H1 (cell line): ENCODE measurements around the gene FBXO46. TPM values are rescaled to one million over a fixed set of nuclear protein-coding genes. Genes with fewer than 3 reads are reported as not detected.

ENCODE experiments used
- ASH2L ChIP-seq: fragments of 200-600, 300-600 bp; sonication (generic); IDR thresholded peaks from one replicate; pipeline ENCODE4 v1.7.1; 2017; ENCODE audit warnings: low read length
- BACH1 ChIP-seq: IDR thresholded peaks from 2 replicates; pipeline ENCODE4 v1.6.1; 2012; ENCODE audit warnings: low read length, improper control_type of control experiment
- BRCA1 ChIP-seq: IDR thresholded peaks from 2 replicates; pipeline ENCODE4 v1.6.1; 2012; ENCODE audit warnings: low read depth, low read length, improper control_type of control experiment
- CBX8 ChIP-seq: fragments of 300-800, 300-1000 bp; sonication (generic); IDR thresholded peaks from 2 replicates; pipeline ENCODE4 v1.7.1; 2016; ENCODE audit warnings: low read depth, low read length, borderline replicate concordance
- CHD2 ChIP-seq: IDR thresholded peaks from 2 replicates; pipeline ENCODE4 v1.6.1; 2012; ENCODE audit warnings: low read length, improper control_type of control experiment
- CTCF ChIP-seq, 3 experiments: IDR thresholded peaks; 1 replicate in 2 of 3; 2 replicates in 1 of 3; pipeline versions ENCODE4 v1.5.1 to v1.6.1; 2011; ENCODE audit warnings: low read length in 3 of 3, mild to moderate bottlenecking in 3 of 3, inconsistent platforms in 2 of 3, low read depth in 1 of 3, moderate library complexity in 1 of 3; ENCODE audit not compliant: insufficient read depth in 1 of 3; ENCODE audit errors: control extremely low read depth in 1 of 3
- EP300 ChIP-seq, 2 experiments: IDR thresholded peaks; 1 replicate in 1 of 2; 2 replicates in 1 of 2; pipeline ENCODE4 v1.6.1; 2011 to 2012; ENCODE audit warnings: low read depth in 2 of 2, low read length in 2 of 2, mild to moderate bottlenecking in 2 of 2, borderline replicate concordance in 1 of 2, inconsistent platforms in 1 of 2, moderate library complexity in 1 of 2
- GABPA ChIP-seq: IDR thresholded peaks from 2 replicates; pipeline ENCODE4 v1.6.1; 2011; ENCODE audit warnings: mild to moderate bottlenecking, low read length, moderate library complexity, borderline replicate concordance; ENCODE audit not compliant: insufficient read depth
- JUN ChIP-seq: IDR thresholded peaks from 2 replicates; pipeline ENCODE4 v1.6.1; 2011; ENCODE audit warnings: low read depth, mild to moderate bottlenecking, improper control_type of control experiment, low read length
- KDM4A ChIP-seq: IDR thresholded peaks from one replicate; pipeline ENCODE4 v1.7.1; 2012; ENCODE audit warnings: low read depth, mild to moderate bottlenecking, moderate library complexity, low read length, inconsistent platforms; ENCODE audit not compliant: severe bottlenecking
- KDM5A ChIP-seq: fragments of 200-600 bp; IDR thresholded peaks from 2 replicates; pipeline ENCODE4 v1.7.1; 2012; ENCODE audit warnings: mild to moderate bottlenecking, low read length, inconsistent platforms, mixed read lengths
- NANOG ChIP-seq: IDR thresholded peaks from 2 replicates; pipeline ENCODE4 v1.6.1; 2011; ENCODE audit warnings: low read length, low read depth, mild to moderate bottlenecking, inconsistent platforms; ENCODE audit not compliant: insufficient read depth, poor library complexity, severe bottlenecking
- POLR2A ChIP-seq, 2 experiments: IDR thresholded peaks; 1 replicate in 1 of 2; 2 replicates in 1 of 2; pipeline ENCODE4 v1.6.1; 2011; ENCODE audit warnings: low read depth in 2 of 2, low read length in 2 of 2, mild to moderate bottlenecking in 2 of 2; ENCODE audit errors: control extremely low read depth in 1 of 2
- RFX5 ChIP-seq: IDR thresholded peaks from 2 replicates; pipeline ENCODE4 v1.6.1; 2011; ENCODE audit warnings: low read depth, low read length, improper control_type of control experiment, borderline replicate concordance
- RNF2 ChIP-seq: fragments of 200-900, 300-1000 bp; sonication (generic); IDR thresholded peaks from 2 replicates; pipeline ENCODE4 v1.7.1; 2016; ENCODE audit warnings: borderline replicate concordance, low read depth, mild to moderate bottlenecking, antibody characterized with exemption, low read length; ENCODE audit not compliant: poor library complexity, severe bottlenecking; ENCODE audit errors: missing control alignments
- TAF7 ChIP-seq: optimal IDR thresholded peaks from 2 replicates; pipeline ENCODE3; 2011; ENCODE audit warnings: low read depth, mild to moderate bottlenecking, inconsistent platforms, low read length, moderate library complexity, borderline replicate concordance
- TCF12 ChIP-seq: IDR thresholded peaks from 2 replicates; pipeline ENCODE4 v1.6.1; 2011; ENCODE audit warnings: low read depth, mild to moderate bottlenecking, low read length
- polyA plus RNA-seq, 7 experiments: library from polyadenylated mRNA; depleted of rRNA in 3 of 7; stranded (reverse) in 5 of 7; unstranded in 2 of 7; fragments of >200 nt in 5 of 7; fragments of 200-250 nt in 2 of 7; gene quantifications; 1 replicate in 5 of 7; 2 replicates in 1 of 7; 4 replicates in 1 of 7; pipeline versions ENCODE4 v1.2.1 to v1.2.3, GENCODE V29; 2011 to 2013; ENCODE audit warnings: missing spikeins in 2 of 7, mixed read lengths in 2 of 7
- total RNA-seq: library from RNA; stranded (reverse); fragmentation: NEBNext Ultra II Directional; extraction: Animal tissue kit (Norgen Biotek cat#: 25700); gene quantifications from 2 replicates; pipeline ENCODE4 v1.2.1, GENCODE V29; 2021
- TF ChIP-seq, protein P1 (sequence below): IDR thresholded peaks from 2 replicates; pipeline ENCODE4 v1.6.1; 2012; ENCODE audit warnings: inconsistent platforms
- TF ChIP-seq, protein P2 (sequence below): IDR thresholded peaks from 2 replicates; pipeline ENCODE4 v1.6.1; 2011; ENCODE audit warnings: low read depth, mild to moderate bottlenecking, low read length; ENCODE audit not compliant: insufficient read depth

FBXO46 gene
- total and polyA plus RNA-seq, 2 of the 8 experiments (the other 6 are each of a cell fraction or from before 2014, with no cell fraction given) = 11.2 to 38.9 TPM

- TF ChIP-seq, protein P1, sequence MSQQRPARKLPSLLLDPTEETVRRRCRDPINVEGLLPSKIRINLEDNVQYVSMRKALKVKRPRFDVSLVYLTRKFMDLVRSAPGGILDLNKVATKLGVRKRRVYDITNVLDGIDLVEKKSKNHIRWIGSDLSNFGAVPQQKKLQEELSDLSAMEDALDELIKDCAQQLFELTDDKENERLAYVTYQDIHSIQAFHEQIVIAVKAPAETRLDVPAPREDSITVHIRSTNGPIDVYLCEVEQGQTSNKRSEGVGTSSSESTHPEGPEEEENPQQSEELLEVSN = no peak
- no peak for TF ChIP-seq ASH2L
- no peak for TF ChIP-seq BRCA1
- TF ChIP-seq TAF7 = peak; percentile 75
- peak; percentile 65 to 82 (median 78) for TF ChIP-seq CTCF (IDR thresholded peaks at IDR 0.05; ENCODE audit: control extremely low read depth in 1 of 3, insufficient read depth in 1 of 3, low read depth in 1 of 3, low read length in 3 of 3)
- no peak for TF ChIP-seq RNF2
- no peak for TF ChIP-seq KDM5A
- TF ChIP-seq CHD2 = peak; percentile 77
- TF ChIP-seq JUN = no peak
- TF ChIP-seq, protein P2, sequence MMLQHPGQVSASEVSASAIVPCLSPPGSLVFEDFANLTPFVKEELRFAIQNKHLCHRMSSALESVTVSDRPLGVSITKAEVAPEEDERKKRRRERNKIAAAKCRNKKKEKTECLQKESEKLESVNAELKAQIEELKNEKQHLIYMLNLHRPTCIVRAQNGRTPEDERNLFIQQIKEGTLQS = no peak
- no peak; a peak in 1 of 3 replicates for TF ChIP-seq EP300 (IDR thresholded peaks at IDR 0.05; ENCODE audit: borderline replicate concordance in 1 of 2, low read depth in 2 of 2, low read length in 2 of 2)
- TF ChIP-seq NANOG = no peak
- TF ChIP-seq BACH1 = peak; percentile 85
- TF ChIP-seq POLR2A (IDR thresholded peaks at IDR 0.05; ENCODE audit: control extremely low read depth in 1 of 2, low read depth in 2 of 2, low read length in 2 of 2) = peak; percentile 75 to 85
- no peak for TF ChIP-seq CBX8
- no peak for TF ChIP-seq TCF12
- no peak for TF ChIP-seq GABPA
- TF ChIP-seq KDM4A = peak; percentile 41
- no peak; the same call in 1 of the 2 replicates for TF ChIP-seq RFX5
Measured at GRCh38 chr19:45770192-45771101, 39.8 kb upstream of the FBXO46 start (continued).
